A673 (cell line): Measurements from ENCODE around the gene TMEFF1. TPM values are rescaled to one million over a fixed set of nuclear protein-coding genes. Genes with fewer than 3 reads are reported as not detected.

Experiments
- BruUV-seq: library from RNA; stranded (reverse); fragments of 400-500 nt; replicated peaks from 2 replicates; lab custom pipeline; 2021; lab: Mats Ljungman, UMichigan
- CTCF ChIA-PET: fragments of 300-600 bp; sonication (Branson Sonifier 250); formaldehyde crosslinking; loops from one replicate; lab custom pipeline; 2022; ENCODE audit warnings: antibody characterized with exemption; lab: Charles Lee
- POLR2A ChIA-PET: fragments of 300-600 bp; sonication (Branson Sonifier 250); formaldehyde crosslinking; loops from one replicate; lab custom pipeline; 2022; ENCODE audit warnings: antibody characterized with exemption; ENCODE audit not compliant: low non-redundant PET; lab: Charles Lee
- DNase-seq: peaks from one replicate; pipeline ENCODE4 v3.0.0-alpha.2; 2015; ENCODE audit warnings: low spot score
- H3K27ac ChIP-seq: fragments of 200-600 bp; sonication (generic); 2 replicates; pipeline ENCODE4 v1.5.1; 2016; ENCODE audit warnings: mixed run types, low read depth, mild to moderate bottlenecking, mixed read lengths, antibody characterized with exemption, low read length; ENCODE audit not compliant: poor library complexity, severe bottlenecking
- H3K27me3 ChIP-seq: fragments of 200-600 bp; sonication (generic); replicated peaks from 2 replicates; pipeline ENCODE4 v1.6.1; 2017; ENCODE audit warnings: mixed run types, low read depth, mild to moderate bottlenecking, mixed read lengths, antibody characterized with exemption, low read length; ENCODE audit not compliant: insufficient read depth, poor library complexity
- H3K36me3 ChIP-seq: fragments of 200-600 bp; sonication (generic); 2 replicates; pipeline ENCODE4 v1.6.1; 2016; ENCODE audit warnings: mixed run types, mild to moderate bottlenecking, mixed read lengths, antibody characterized with exemption, low read length; ENCODE audit not compliant: insufficient read depth, poor library complexity, severe bottlenecking
- H3K4me1 ChIP-seq: fragments of 200-600 bp; sonication (generic); 2 replicates; pipeline ENCODE4 v1.6.1; 2017; ENCODE audit warnings: mixed run types, mild to moderate bottlenecking, mixed read lengths, antibody characterized with exemption, low read length; ENCODE audit not compliant: insufficient read depth, poor library complexity, severe bottlenecking
- H3K4me3 ChIP-seq: fragments of 200-600 bp; sonication (generic); 2 replicates; pipeline ENCODE4 v1.5.1; 2016; ENCODE audit warnings: low read depth, mixed run types, mild to moderate bottlenecking, mixed read lengths, low read length; ENCODE audit not compliant: poor library complexity, severe bottlenecking
- H3K9me3 ChIP-seq: fragments of 200-600 bp; sonication (generic); 2 replicates; pipeline ENCODE4 v1.6.1; 2016; ENCODE audit warnings: mixed run types, low read depth, mild to moderate bottlenecking, mixed read lengths, antibody characterized with exemption, low read length; ENCODE audit not compliant: poor library complexity, severe bottlenecking
- CTCF ChIP-seq: fragments of 300-800, 200-600 bp; sonication (generic); conservative IDR thresholded peaks from 2 replicates; pipeline ENCODE4 v1.5.1; 2017; ENCODE audit warnings: low read depth, mild to moderate bottlenecking, antibody characterized with exemption, low read length, moderate library complexity, mixed read lengths
- EZH2 ChIP-seq: fragments of 200-600 bp; sonication (generic); IDR thresholded peaks from 2 replicates; pipeline ENCODE4 v1.6.1; 2017; ENCODE audit warnings: borderline replicate concordance, low read depth, mild to moderate bottlenecking, mixed read lengths, antibody characterized with exemption, low read length; ENCODE audit not compliant: poor library complexity, severe bottlenecking
- intact Hi-C: fragments of 100-400 bp; cut with micrococcal nuclease; formaldehyde crosslinking; loops from one replicate; pipeline ENCODE4 v1.10.0; 2022; ENCODE audit not compliant: unreplicated experiment
- total RNA-seq: library from RNA; stranded (reverse); gene quantifications from 2 replicates; pipeline ENCODE4 v1.2.3, GENCODE V29; 2021

TMEFF1 gene
- total RNA-seq, 1 experiment from 2014 or later, result 19.1 TPM

- intact Hi-C loops, result no loop called here
- H3K36me3 ChIP-seq, result peaks cover 26% of the 10 kb centered on the region
- CTCF ChIA-PET, result no interaction called here
- no peaks in the 10 kb centered on the region for H3K27me3 ChIP-seq
- peaks cover 5% of the 10 kb centered on the region for H3K9me3 ChIP-seq
- H3K4me3 ChIP-seq, result no peak overlapping the region
- H3K27ac ChIP-seq, result no peak overlapping the region
- POLR2A ChIA-PET, result no interaction called here
- no peaks in the 10 kb centered on the region for H3K4me1 ChIP-seq
- TF ChIP-seq EZH2, result no peak
- TF ChIP-seq CTCF, result no peak
- BruUV-seq, result no TSS peak
- DNase-seq, result no peak
Measured at GRCh38 chr9:100449420-100449819, 23.5 kb upstream of the TMEFF1 start.

- intact Hi-C loops, result no loop called here
- POLR2A ChIA-PET, result no interaction called here
- TF ChIP-seq EZH2 (no peak), CTCF (no peak)
Measured at GRCh38 chr9:100452894-100453293, 20.1 kb upstream of the TMEFF1 start.

GRCh38 chr9:100455470-100455869, 17.5 kb upstream of the TMEFF1 start:
- peaks cover 24% of the 10 kb centered on the region for H3K36me3 ChIP-seq
- peaks cover 5% of the 10 kb centered on the region for H3K9me3 ChIP-seq
- H3K27me3 ChIP-seq, result no peaks in the 10 kb centered on the region
- no TSS peak for BruUV-seq
- CTCF ChIA-PET, result no interaction called here
- no peak overlapping the region for H3K27ac ChIP-seq
- POLR2A ChIA-PET, result no interaction called here
- intact Hi-C loops, result no loop called here
- H3K4me3 ChIP-seq, result no peak overlapping the region
- DNase-seq, result no peak
- TF ChIP-seq CTCF, result no peak
- no peak for TF ChIP-seq EZH2
- H3K4me1 ChIP-seq, result no peaks in the 10 kb centered on the region

More at GRCh38 chr9:100452894-100453293, 20.1 kb upstream of the TMEFF1 start:
- H3K36me3 ChIP-seq, result peaks cover 26% of the 10 kb centered on the region
- H3K27me3 ChIP-seq, result no peaks in the 10 kb centered on the region
- H3K4me3 ChIP-seq, result no peak overlapping the region
- no peak overlapping the region for H3K27ac ChIP-seq
- peaks cover 5% of the 10 kb centered on the region for H3K9me3 ChIP-seq
- no TSS peak for BruUV-seq
- H3K4me1 ChIP-seq, result no peaks in the 10 kb centered on the region
- DNase-seq, result no peak
- CTCF ChIA-PET, result no interaction called here
